ENCODE measurements around the gene KCTD21.

The KCTD21 gene

DNA sequence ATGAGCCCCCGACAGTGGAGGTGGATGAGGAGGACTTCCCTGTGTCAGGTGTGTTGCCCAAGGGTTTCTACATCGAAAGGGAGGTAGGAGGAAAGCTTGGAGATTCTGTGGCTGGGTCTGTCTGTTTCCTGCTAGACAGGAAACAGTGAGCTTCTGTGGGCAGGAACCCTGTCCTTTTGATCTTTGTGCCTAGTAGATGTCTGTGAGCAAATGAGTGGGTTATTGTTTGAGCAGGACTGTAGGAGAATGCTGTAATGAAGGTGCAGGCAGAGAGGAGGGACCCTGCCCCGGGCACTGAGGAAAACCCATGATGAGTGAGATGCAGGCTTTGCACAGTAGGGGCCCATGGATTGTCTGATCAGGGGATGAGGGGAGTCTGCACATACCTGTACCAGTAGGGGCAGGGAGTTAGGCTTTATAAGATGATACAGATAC, 14.3 kb upstream of the KCTD21 start:
- DNase-seq (ENCODE audit: low read depth in 2 of 2, low spot score in 1 of 2): peak in 1 of 2 donors; percentile 27

GRCh38 chr11:78201096-78201818, 12.8 kb upstream of the KCTD21 start:
- DNase-seq (ENCODE audit: low read depth in 2 of 2, low spot score in 1 of 2): no peak

DNA sequence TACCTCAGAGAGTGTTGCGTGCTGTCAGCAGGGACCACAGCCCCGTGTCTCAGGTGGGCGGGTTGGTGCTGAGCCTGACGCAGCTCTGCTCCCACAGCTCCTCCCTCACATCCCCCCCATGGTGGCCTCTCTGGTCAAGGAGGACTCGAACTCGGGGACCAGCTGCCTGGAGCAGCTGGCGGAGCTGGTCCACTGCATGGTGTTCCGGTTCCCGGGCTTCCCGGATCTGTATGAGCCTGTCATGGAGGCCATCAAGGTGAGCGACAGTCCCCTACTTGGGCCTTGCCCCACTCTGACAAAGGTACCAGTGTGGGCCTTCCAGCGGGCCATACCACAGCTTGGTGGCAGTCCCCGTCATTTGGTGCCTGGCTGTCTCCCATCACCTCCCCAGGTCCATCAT, 12.1 kb upstream of the KCTD21 start:
- no peak for DNase-seq (ENCODE audit: low read depth in 2 of 2, low spot score in 1 of 2)

GRCh38 chr11:78200061-78200460, 11.6 kb upstream of the KCTD21 start:
- no peak for DNase-seq (ENCODE audit: low read depth in 2 of 2, low spot score in 1 of 2)

- DNase-seq (ENCODE audit: low read depth in 2 of 2, low spot score in 1 of 2): no peak
Observed at GRCh38 chr11:78199653-78200015, 11.2 kb upstream of the KCTD21 start.

DNA sequence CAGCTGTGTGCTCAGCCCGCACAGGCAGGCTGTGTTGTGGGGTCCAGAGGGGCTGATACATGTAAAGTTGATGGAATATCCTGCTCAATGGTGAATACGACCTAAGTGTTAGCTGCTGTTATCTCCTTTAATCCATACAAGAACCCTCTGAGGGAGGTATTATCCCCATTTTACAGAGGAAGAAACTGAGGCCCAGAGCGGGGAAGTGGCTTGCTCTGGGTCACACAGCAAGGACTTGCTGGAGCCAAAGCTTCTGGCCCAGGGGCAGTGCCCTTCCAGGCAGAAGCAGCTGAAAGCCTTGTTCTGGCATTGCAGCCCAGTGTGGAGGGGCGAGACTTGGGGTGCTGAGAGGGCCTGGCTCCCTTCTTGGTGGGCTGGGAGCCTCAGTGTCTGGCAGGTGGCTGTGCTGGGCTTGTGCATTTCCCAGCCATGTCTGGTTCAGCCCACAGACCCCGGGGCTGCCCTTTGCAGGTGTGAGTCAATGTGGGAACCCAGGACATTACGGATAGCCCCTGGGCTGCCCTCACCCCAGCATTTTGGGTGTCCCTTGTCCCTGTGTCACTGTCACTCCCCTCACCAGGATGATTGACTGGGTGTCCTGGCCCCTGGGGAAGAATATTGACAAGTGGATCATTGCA, 10.7 kb upstream of the KCTD21 start:
- no peak for DNase-seq (ENCODE audit: low read depth in 2 of 2, low spot score in 1 of 2)

DNA sequence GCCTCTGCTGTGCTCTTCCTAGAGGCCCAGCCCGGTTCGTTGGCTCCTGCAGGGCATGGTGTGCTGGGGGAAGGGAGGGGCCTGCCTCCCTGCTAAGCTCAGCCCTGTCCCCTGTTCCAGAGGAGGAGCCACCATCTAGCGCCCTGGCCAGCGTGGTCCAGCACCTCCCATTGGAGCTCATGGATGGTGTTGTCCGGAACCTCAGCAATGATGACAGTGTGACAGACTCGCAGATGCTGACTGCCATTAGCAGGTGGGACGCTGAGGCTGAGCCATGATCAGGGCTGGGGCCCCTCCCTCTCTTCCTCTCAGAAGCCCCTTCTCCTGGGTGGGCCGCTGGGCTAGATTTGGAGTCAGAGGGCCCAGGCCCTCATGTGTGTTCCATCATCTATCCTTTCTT, 9.4 kb upstream of the KCTD21 start:
- no peak for DNase-seq (ENCODE audit: low read depth in 2 of 2, low spot score in 1 of 2)

DNA sequence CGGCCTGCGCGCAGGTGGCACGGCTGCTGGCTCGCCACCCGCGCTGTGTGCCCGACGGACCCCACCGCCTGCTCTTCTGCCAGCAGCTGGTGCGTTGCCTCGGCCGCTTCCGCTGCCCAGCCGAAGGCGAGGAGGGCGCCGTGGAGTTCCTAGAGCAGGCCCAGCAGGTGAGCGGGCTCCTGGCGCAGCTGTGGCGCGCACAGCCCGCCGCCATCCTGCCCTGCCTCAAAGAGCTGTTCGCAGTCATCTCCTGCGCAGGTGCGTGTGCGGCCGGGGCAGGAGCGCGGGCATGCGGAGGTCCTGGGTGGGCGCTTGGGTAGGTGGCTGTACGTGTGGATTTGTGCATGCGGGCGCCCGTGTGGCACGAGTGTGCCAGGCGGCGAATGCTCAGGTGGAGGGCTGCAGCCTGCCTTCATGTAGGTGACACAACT, 8.2 kb upstream of the KCTD21 start:
- no peak for DNase-seq (ENCODE audit: low read depth in 2 of 2, low spot score in 1 of 2)

- no peak for DNase-seq (ENCODE audit: low read depth in 2 of 2, low spot score in 1 of 2)
Observed at GRCh38 chr11:78195917-78196560, 7.6 kb upstream of the KCTD21 start.

GRCh38 chr11:78194490-78194889, 6.1 kb upstream of the KCTD21 start:
- DNase-seq (ENCODE audit: low read depth in 2 of 2, low spot score in 1 of 2): no peak

DNA sequence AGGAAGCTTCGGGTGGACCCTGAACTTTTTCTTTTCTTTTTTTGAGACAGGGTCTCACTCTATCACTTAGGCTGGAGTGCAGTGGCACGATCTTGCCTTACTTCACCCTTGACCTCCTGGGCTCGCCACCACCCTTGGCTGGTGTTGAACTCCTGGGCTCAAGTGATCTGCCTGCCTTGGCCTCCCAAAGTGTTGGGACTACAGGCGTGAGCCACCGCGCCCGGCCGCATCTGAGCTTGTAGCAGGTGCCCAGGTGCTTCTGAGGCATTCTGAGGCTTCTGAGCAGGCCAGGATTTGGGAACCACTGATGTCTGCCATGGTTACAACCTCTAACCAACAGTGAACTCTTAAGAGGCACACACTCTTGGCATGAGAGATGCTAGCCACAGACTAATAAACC, 5.4 kb upstream of the KCTD21 start:
- no peak for DNase-seq (ENCODE audit: low read depth in 2 of 2, low spot score in 1 of 2)

DNA sequence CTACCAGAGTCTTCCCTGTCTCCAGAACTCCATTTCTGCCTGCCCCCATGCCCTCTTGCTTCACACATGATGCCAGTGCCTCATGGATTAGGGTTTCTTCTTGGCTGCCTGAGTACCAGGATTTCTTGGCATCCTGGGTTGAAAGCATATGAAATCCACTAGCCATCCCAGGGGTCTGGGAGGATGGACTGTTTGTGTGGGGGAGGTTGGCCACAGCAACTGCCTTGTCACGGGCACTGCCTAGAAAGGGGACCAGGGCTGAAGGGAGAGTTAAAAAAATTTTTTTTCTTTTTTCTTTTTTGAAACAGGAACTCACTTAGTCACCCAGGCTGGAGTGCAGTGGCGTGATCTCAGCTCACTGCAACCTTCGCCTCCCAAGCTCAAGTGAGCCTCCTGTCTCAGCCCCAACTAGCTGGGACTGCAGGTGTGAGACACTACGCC, 4.5 kb upstream of the KCTD21 start:
- no peak for DNase-seq (ENCODE audit: low read depth in 2 of 2, low spot score in 1 of 2)

GRCh38 chr11:78192223-78192719, 3.8 kb upstream of the KCTD21 start:
- no peak for DNase-seq (ENCODE audit: low read depth in 2 of 2, low spot score in 1 of 2)

GRCh38 chr11:78190871-78191538, 2.6 kb upstream of the KCTD21 start:
- no peak for DNase-seq (ENCODE audit: low read depth in 2 of 2, low spot score in 1 of 2)

DNA sequence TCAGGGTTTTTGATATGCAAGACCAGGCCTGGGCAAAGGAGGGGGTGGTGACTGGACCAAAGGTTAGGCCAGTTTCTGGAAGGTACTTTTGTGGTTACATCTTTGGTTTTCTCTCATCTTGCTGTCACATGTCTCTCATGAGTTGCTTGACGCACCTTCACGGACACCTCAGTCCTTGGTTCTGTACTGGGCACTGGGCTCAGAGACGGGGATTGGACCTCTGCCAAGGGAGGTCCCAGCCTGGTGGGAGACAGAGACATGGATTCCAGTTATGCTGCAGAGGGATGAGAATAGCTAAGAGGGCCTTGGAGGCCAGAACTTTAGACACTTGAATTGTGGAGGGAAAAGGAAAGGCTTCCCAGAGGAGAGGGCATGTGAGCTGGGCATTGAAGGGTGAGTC, 1.9 kb upstream of the KCTD21 start:
- no peak for DNase-seq (ENCODE audit: low read depth in 2 of 2, low spot score in 1 of 2)

DNA sequence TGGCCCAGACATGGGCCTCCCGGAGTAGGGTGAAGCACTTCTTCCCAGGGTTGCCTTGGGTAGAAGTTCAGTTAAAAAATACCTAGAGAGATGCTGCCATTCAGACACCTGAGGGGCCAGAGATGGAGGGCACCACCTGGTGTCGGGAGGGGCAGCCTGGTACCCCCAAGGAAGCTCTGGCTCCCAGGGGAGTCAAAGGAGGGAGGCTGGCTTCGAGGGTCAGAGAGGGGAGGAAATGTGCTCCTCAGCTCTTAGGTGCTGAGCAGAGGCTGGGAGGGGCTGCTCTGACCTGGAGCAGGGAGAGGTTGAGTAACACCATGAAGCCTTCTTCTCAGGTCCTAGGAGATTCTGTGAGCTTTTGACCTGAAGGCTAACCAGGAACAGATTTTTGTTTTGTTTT, 1.4 kb upstream of the KCTD21 start:
- DNase-seq (ENCODE audit: low read depth in 2 of 2, low spot score in 1 of 2): no peak

GRCh38 chr11:78189174-78189724, 823 bp upstream of the KCTD21 start:
- DNase-seq (ENCODE audit: low read depth in 2 of 2, low spot score in 1 of 2): no peak

GRCh38 chr11:78187366-78188285, 800 bp downstream of the KCTD21 start:
- DNase-seq (ENCODE audit: low read depth in 2 of 2, low spot score in 1 of 2): peak; percentile 65 to 78

DNA sequence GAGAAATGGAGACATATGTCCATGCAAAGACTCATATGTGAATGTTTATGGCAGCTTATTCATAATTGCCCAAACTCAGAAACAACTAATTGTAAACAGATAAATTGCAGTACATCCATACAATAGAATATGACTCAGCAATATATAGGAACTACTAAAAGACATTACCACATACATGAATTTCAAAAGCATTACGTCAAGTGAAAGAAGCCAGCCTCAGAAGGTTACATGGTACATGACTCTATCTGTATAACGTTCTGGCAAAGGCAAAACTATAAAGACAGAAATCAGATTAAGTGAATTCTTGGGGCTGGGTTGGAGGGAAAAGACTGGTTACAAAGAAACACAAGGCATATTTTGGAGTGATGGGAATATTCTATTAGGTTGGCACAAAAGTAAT, 7.2 kb downstream of the KCTD21 start:
- DNase-seq (ENCODE audit: low read depth in 2 of 2, low spot score in 1 of 2): no peak

GRCh38 chr11:78180751-78181150, 7.7 kb downstream of the KCTD21 start:
- DNase-seq (ENCODE audit: low read depth in 2 of 2, low spot score in 1 of 2): no peak
